ELR (cell line): ENCODE data around the gene GMEB2.
A peak's percentile ranks its signal among the peaks of the same experiment; 100 is the strongest.
"Not testable (repeated sequence)": the region's sequence is repeated elsewhere in the genome, so short reads cannot be mapped to it uniquely, and the experiment has no call there.

ENCODE experiments used
- DNase-seq: peaks from one replicate; pipeline ENCODE4 v3.0.0-alpha.2; 2015; ENCODE audit warnings: low read depth

GMEB2 gene

DNA sequence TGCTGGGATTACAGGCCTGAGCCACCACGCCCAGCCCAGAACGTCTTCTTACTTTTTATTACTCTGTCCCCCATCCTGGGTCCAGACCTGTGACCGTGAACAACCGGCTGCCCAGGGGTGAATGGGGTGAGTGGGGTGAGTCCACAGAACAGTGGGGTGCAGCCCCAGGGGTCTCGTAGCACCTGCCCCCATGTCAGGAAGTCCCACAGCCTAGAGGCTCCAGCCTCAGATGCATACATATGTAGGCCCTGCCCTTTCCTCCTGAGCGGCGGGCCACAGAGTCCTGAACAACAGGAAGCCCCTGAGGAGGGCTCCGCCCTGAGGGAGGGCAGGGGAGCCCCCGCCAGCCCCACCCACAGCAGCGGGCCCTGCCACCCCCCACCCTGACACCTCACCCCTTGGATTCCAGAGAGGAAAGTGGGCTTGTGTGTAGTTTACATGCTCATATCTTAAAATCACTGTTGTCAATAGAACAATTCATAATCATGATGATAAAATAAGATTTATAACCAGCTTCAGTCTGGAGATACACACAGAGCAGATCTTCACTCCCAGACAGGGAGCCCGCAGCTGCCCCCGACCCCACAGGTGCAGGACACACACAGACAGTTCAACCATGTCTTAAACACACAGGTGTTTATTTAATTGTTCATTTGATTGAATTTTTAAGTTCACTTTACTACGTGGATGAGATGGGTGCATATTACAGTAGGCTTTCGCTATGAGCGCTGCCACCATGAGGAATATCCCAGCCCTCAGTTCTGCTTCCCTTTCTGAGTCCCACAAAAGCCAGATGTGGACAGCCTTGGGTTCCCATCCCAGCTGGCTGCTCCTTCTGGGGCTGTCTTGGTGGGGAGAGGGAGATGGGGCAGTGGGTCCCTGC, 12.4 kb upstream of the GMEB2 start:
- DNase-seq: no peak

DNA sequence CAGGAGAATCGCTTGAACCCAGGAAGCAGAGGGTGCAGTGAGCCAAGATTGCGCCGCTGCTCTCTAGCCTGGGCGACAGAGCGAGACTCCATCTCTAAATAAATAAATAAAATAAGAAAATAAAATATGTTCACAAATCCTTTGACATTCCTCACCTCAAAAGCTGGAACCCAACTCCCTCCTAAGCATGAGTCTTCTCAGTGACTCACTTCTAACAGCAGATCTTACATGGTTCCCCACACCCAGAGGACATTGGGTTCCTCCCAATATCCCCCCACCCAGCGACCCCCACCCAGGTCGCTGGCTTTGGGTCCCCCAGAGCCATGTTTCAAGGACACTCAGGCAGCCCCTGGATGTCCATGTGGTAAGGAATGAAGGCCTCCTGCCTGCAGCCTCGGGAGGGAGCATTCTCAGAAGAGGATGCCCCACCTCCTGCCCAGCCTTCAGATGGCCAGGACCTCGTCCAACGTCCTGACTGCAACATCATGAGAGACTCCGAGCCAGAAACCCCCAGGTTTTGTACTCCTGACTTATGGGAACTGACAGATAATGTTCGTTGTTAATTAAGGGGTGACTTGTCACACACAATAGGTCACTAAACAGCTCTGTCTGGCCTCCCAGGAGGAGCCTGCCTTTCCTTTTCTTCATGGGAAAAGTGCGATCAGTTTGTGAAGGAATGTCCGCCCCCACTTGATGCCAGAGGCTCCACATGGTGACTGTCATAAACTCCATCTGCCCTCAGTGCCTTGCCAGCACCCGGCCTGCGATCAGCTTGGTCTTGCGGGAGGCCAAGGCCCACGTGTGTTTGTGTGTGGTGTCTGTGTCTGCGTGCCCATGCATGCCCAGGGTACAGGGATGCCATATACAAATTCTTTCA, 10.1 kb upstream of the GMEB2 start:
- peak; percentile 56 for DNase-seq

- DNase-seq: no peak
Observed at GRCh38 chr20:63635431-63636141, 8.7 kb upstream of the GMEB2 start.

GRCh38 chr20:63633732-63634131, 6.8 kb upstream of the GMEB2 start:
- DNase-seq: no peak

GRCh38 chr20:63631426-63631825, 4.5 kb upstream of the GMEB2 start:
- not testable (repeated sequence) for DNase-seq

DNA sequence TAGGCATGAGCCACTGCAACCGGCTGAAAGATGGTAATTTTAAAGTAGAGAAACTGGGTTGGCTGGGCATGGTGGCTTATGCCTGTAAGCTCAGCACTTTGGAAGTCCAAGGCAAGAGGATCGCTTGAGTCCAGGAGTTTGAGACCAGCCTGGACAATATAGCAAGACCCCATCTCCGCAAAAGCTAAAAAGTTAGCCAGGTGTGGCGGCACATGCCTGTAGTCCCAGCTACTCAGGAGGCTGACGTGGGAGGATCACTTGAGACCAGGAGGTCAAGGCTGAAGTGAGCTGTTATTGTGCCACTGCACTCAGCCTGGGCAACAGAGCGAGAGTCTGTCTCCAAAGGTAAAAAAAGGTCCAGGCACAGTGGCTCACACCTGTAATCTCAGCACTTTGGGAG, 4.1 kb upstream of the GMEB2 start:
- DNase-seq: not testable (repeated sequence)

GRCh38 chr20:63628246-63628975, 1.5 kb upstream of the GMEB2 start:
- peak; percentile 84 for DNase-seq

DNA sequence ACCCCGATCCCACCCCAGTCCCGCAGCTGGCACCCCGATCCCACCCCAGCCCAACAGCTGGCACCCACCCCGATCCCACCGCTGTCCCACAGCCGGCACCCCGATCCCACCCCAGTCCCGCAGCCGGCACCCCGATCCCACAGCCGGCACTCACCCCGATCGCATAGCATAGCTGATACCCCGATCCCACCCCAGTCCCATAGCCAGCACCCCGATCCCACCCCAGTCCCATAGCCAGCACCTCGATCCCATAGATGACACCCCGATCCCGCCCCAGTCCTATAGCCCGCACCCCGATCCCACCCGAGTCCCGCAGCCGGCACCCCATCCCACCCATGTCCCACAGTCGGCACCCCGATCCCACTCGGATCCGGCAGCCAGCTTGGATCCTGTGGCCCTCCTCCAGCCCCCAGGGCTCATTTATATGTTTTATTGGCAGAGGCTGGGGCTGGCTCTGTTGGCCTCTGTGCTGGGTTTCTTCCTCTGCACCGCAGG, 897 bp upstream of the GMEB2 start:
- no peak for DNase-seq

GRCh38 chr20:63627129-63627750, 339 bp upstream of the GMEB2 start:
- peak; percentile 98 for DNase-seq

DNA sequence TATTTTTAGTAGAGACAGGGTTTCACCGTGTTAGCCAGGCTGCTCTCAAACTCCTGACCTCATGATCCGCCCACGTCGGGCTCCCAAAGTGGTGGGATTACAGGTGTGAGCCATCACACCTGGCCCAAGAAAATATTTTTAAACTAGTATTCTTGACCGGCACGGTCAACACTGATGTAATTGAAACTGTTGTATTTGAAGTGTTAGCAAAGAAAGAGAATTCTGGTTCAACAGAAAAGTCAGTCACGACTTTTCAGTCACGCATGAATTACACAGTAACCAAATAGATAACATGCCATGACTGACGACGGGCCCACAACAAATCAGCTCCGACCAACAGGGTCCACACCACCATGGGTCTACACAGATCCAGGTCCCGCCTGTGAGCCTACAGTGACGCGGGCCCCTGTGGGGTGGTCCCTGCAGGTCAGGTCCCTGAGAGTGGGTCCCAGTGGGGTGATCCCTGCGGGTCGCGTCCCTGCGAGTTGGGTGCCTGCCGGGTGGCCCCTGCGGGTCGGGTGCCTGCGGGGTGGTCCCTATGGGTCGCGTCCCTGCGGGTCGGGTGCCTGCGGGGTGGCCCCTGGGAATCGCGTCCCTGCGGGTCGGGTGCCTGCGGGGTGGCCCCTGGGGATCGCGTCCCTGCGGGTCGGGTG, 1.0 kb downstream of the GMEB2 start:
- DNase-seq: peak; percentile 51

GRCh38 chr20:63624486-63624885, 2.4 kb downstream of the GMEB2 start:
- no peak for DNase-seq

- DNase-seq: no peak
Observed at GRCh38 chr20:63622732-63623131, 4.2 kb downstream of the GMEB2 start.

- DNase-seq: no peak
Observed at GRCh38 chr20:63622096-63622495, 4.8 kb downstream of the GMEB2 start.

DNA sequence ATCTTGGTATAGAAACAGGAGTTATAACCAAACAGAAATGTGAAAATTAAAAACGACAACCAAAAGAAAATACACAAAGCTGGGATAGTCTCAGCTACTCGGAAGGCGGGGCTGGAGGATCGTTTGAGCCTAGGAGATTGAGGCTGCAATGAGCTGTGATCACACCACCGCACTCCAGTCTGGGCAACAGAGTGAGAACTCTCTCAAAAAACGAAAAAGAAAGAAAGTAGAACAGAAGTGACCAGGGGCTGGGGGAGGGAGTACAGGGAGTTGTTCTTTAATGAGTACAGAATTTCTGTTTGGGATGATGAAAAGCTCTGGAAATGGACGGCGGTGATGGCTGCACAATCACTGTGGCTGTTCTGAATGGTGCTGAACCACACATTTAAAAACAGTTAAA, 5.9 kb downstream of the GMEB2 start:
- no peak for DNase-seq

DNA sequence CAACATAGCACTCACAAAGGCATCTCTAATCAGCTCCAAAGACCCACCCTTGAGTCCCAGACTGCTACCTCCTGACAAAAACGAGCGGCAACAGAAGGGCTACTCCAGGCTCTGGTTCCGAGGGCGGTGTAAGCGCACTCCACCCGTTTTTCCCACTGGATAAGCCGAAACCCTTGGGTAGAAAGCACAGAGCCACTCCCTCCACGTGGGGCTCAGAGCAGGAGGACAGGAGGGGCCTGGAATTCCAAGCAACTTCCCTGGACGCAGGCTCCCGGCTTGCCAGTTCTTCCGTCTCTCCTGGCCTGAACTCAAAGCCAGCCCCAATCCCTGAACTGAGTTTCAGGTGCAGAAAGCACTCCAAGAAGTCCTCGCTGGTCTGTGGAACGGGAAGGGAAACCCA, 7.4 kb downstream of the GMEB2 start:
- no peak for DNase-seq

GRCh38 chr20:63619086-63619485, 7.8 kb downstream of the GMEB2 start:
- DNase-seq: no peak

DNA sequence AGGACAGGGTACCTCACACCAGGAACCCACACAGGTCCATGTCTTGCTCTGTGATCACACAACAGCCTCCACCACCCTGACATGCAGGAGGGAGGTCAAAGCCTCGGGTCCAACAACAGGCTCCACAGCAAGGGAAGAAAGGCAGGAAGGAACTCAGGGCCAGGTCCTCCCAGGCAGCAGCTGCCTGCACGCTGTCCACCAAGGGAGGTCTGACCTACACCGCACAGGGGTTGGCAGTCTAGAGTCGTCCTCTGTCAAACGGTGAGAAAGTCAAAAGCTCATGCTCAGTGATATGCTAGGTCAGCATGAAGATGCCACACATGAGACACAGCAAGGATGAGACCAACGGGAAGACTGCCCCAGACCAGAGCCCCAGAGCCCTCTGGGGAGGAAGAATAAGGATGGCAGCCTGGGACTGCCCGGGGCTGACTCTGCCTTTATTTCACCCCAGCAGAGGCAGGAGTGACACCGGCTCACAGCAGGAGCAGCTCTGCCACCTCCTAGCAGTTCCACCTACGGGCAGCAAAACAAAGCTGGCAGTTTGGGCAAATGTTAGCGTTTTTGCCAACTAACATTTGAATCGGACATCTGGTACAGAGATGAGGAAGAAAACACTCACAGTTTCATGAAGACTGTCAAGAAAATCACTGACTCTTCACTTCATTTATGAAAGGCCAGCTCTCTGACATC, 8.5 kb downstream of the GMEB2 start:
- no peak for DNase-seq

GRCh38 chr20:63617876-63618265, 9.0 kb downstream of the GMEB2 start:
- no peak for DNase-seq

GRCh38 chr20:63617092-63617875, 9.6 kb downstream of the GMEB2 start:
- DNase-seq: no peak
